H9 (cell line): Measurements from ENCODE around the gene HEPH. TPM values are rescaled to one million over a fixed set of nuclear protein-coding genes. Genes with fewer than 3 reads are reported as not detected.

Source experiments
- DNase-seq: peaks from one replicate; pipeline ENCODE4 v3.0.0-alpha.2; 2017
- H2AFZ ChIP-seq: one replicate; pipeline ENCODE4 v1.6.1; 2013; ENCODE audit warnings: mild to moderate bottlenecking, low read length, control low read depth, moderate library complexity
- H2AK5ac ChIP-seq: 2 replicates; pipeline ENCODE4 v1.6.1; 2013; ENCODE audit warnings: low read length, control low read depth, mixed read lengths; ENCODE audit not compliant: insufficient read length
- H2BK120ac ChIP-seq: one replicate; pipeline ENCODE4 v1.6.1; 2013; ENCODE audit warnings: low read depth, mild to moderate bottlenecking, low read length, control low read depth, inconsistent platforms; ENCODE audit not compliant: poor library complexity, severe bottlenecking
- H2BK12ac ChIP-seq: 2 replicates; pipeline ENCODE4 v1.6.1; 2013; ENCODE audit warnings: low read length, control low read depth, mixed read lengths, low read depth; ENCODE audit not compliant: insufficient read length
- H2BK15ac ChIP-seq: 2 replicates; pipeline ENCODE4 v1.6.1; 2013; ENCODE audit warnings: low read depth, low read length, control low read depth
- H2BK20ac ChIP-seq: one replicate; pipeline ENCODE4 v1.6.1; 2013; ENCODE audit warnings: low read depth, mild to moderate bottlenecking, low read length, control low read depth, inconsistent platforms; ENCODE audit not compliant: poor library complexity, severe bottlenecking
- H2BK5ac ChIP-seq: 2 replicates; pipeline ENCODE4 v1.6.1; 2013; ENCODE audit warnings: low read length, control low read depth, mixed read lengths; ENCODE audit not compliant: insufficient read length
- H3K14ac ChIP-seq: 2 replicates; pipeline ENCODE4 v1.6.1; 2013; ENCODE audit warnings: low read length, control low read depth; ENCODE audit not compliant: insufficient read depth
- H3K18ac ChIP-seq: 2 replicates; pipeline ENCODE4 v1.6.1; 2013; ENCODE audit warnings: low read depth, mild to moderate bottlenecking, mixed read lengths, low read length, control low read depth; ENCODE audit not compliant: insufficient read length
- H3K23ac ChIP-seq: 2 replicates; pipeline ENCODE4 v1.6.1; 2013; ENCODE audit warnings: low read length, control low read depth, mixed read lengths, low read depth; ENCODE audit not compliant: insufficient read length
- H3K23me2 ChIP-seq: 2 replicates; pipeline ENCODE4 v1.6.1; 2013; ENCODE audit warnings: low read depth, mild to moderate bottlenecking, mixed read lengths, low read length, control low read depth; ENCODE audit not compliant: insufficient read length, poor library complexity, severe bottlenecking
- H3K27ac ChIP-seq: 2 replicates; pipeline ENCODE4 v1.5.1; 2013; ENCODE audit warnings: low read length, control low read depth, mixed read lengths, low read depth; ENCODE audit not compliant: insufficient read length
- H3K27me3 ChIP-seq: 2 replicates; pipeline ENCODE4 v1.6.1; 2013; ENCODE audit warnings: low read length, control low read depth, inconsistent platforms; ENCODE audit not compliant: insufficient read depth
- H3K4ac ChIP-seq: 2 replicates; pipeline ENCODE4 v1.6.1; 2013; ENCODE audit warnings: low read depth, mild to moderate bottlenecking, control low read depth, inconsistent platforms, low read length, moderate library complexity
- H3K4me1 ChIP-seq: 2 replicates; pipeline ENCODE4 v1.6.1; 2013; ENCODE audit warnings: low read length, control low read depth, inconsistent platforms; ENCODE audit not compliant: insufficient read depth
- H3K4me2 ChIP-seq: 2 replicates; pipeline ENCODE4 v1.6.1; 2013; ENCODE audit warnings: low read length, control low read depth, mixed read lengths; ENCODE audit not compliant: insufficient read length, insufficient read depth
- H3K56ac ChIP-seq: 2 replicates; pipeline ENCODE4 v1.6.1; 2013; ENCODE audit warnings: low read depth, mild to moderate bottlenecking, mixed read lengths, low read length, control low read depth; ENCODE audit not compliant: insufficient read length
- H3K79me1 ChIP-seq: 2 replicates; pipeline ENCODE4 v1.6.1; 2013; ENCODE audit warnings: low read depth, mild to moderate bottlenecking, moderate library complexity, low read length, control low read depth, inconsistent platforms; ENCODE audit not compliant: insufficient read depth, poor library complexity, severe bottlenecking
- H3K79me2 ChIP-seq: 2 replicates; pipeline ENCODE4 v1.6.1; 2013; ENCODE audit warnings: low read length, control low read depth, inconsistent platforms; ENCODE audit not compliant: insufficient read depth
- H3K9ac ChIP-seq: 2 replicates; pipeline ENCODE4 v1.6.1; 2013; ENCODE audit warnings: low read length, control low read depth, mixed read lengths; ENCODE audit not compliant: insufficient read length; ENCODE audit errors: extremely low read depth
- H3K9me3 ChIP-seq: one replicate; pipeline ENCODE4 v1.6.1; 2013; ENCODE audit warnings: low read depth, low read length, inconsistent platforms; ENCODE audit not compliant: control insufficient read depth
- H3T11ph ChIP-seq: one replicate; pipeline ENCODE4 v1.6.1; 2013; ENCODE audit warnings: mild to moderate bottlenecking, low read length, control low read depth, inconsistent platforms
- H4K20me1 ChIP-seq: one replicate; pipeline ENCODE4 v1.6.1; 2013; ENCODE audit not compliant: control insufficient read depth, insufficient read length, insufficient read depth
- H4K5ac ChIP-seq: 2 replicates; pipeline ENCODE4 v1.6.1; 2013; ENCODE audit warnings: low read depth, mild to moderate bottlenecking, mixed read lengths, low read length, control low read depth; ENCODE audit not compliant: insufficient read length
- H4K8ac ChIP-seq: replicated peaks from 2 replicates; pipeline ENCODE4 v1.6.1; 2013; ENCODE audit warnings: low read length, control low read depth, mixed read lengths, low read depth; ENCODE audit not compliant: insufficient read length
- H4K91ac ChIP-seq: 2 replicates; pipeline ENCODE4 v1.6.1; 2013; ENCODE audit warnings: low read depth, mild to moderate bottlenecking, moderate library complexity, mixed read lengths, low read length, control low read depth; ENCODE audit not compliant: insufficient read length
- H3K27ac Mint-ChIP-seq, 3 experiments: 2 replicates in 2 of 3; 3 replicates in 1 of 3; pipeline ENCODE4 v1.8.0; 2020 to 2021; ENCODE audit warnings: mixed read lengths in 3 of 3, mild to moderate bottlenecking in 1 of 3, moderate library complexity in 1 of 3
- H3K27me3 Mint-ChIP-seq: 2 replicates; pipeline ENCODE4 v1.8.0; 2021; ENCODE audit warnings: low read depth, mild to moderate bottlenecking, moderate library complexity, mixed read lengths
- H3K36me3 Mint-ChIP-seq, 3 experiments: 2 replicates in 2 of 3; 3 replicates in 1 of 3; pipeline ENCODE4 v1.8.0; 2020 to 2021; ENCODE audit warnings: low read depth in 3 of 3, mixed read lengths in 3 of 3; ENCODE audit not compliant: insufficient read depth in 1 of 3
- H3K4me1 Mint-ChIP-seq, 2 experiments: 2 replicates each; pipeline ENCODE4 v1.8.0; 2020; ENCODE audit warnings: mixed read lengths in 2 of 2
- H3K4me3 Mint-ChIP-seq, 2 experiments: 2 replicates in 1 of 2; 3 replicates in 1 of 2; pipeline ENCODE4 v1.8.0; 2020 to 2021; ENCODE audit warnings: mild to moderate bottlenecking in 2 of 2, mixed read lengths in 2 of 2, moderate library complexity in 1 of 2
- H3K9me3 Mint-ChIP-seq, 2 experiments: 2 replicates in 1 of 2; 3 replicates in 1 of 2; pipeline ENCODE4 v1.8.0; 2020; ENCODE audit warnings: mild to moderate bottlenecking in 2 of 2, mixed read lengths in 2 of 2, moderate library complexity in 1 of 2
- total RNA-seq: library from RNA; stranded (reverse); gene quantifications from 2 replicates; pipeline ENCODE4 v1.2.1, GENCODE V29; 2021
- TF ChIP-seq, protein P1 (sequence below): fragments of 200-600 bp; sonication (generic); conservative IDR thresholded peaks from 3 replicates; pipeline ENCODE4 v1.8.0; 2021; ENCODE audit warnings: antibody characterized with exemption, mild to moderate bottlenecking

The HEPH gene
- total RNA-seq, 1 experiment from 2014 or later = 60.6 TPM

DNA sequence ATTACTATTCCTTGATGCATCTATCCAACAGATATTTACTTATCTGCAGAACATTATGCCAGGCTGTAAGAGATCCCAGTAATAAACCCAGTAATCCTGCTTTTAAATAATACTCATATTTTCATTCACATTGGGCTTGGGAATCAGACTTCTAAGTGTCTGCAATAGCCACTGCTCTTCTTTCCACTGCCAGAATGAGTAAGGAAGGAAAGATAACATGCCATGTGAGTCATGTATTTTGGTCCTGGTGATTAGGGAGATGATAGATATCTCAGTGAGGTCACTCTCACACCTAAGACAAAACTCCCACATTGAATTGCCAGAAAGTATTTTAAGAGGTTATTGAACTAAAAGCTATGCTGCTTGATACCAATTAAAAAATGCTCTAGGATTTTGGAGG lies 13.9 kb upstream of the HEPH start:
- H3K79me2 ChIP-seq = no peaks in the 10 kb centered on the region
- H3K27me3 ChIP-seq = no peaks in the 10 kb centered on the region
- no peak overlapping the region for H3K18ac ChIP-seq
- H3K9me3 ChIP-seq = peaks cover 9% of the 10 kb centered on the region
- no peak overlapping the region for H2BK15ac ChIP-seq
- H3K9me3 Mint-ChIP-seq = peaks cover 63 to 68% of the 10 kb centered on the region in 2 experiments
- no peak overlapping the region for H4K5ac ChIP-seq
- H2BK120ac ChIP-seq = no peak overlapping the region
- no peaks in the 10 kb centered on the region for H3K23me2 ChIP-seq
- H3K4ac ChIP-seq = no peak overlapping the region
- no peaks in the 10 kb centered on the region for H3K79me1 ChIP-seq
- H3K9ac ChIP-seq = no peak overlapping the region
- no peaks in the 10 kb centered on the region for H3K4me1 ChIP-seq
- H3K4me2 ChIP-seq = no peak overlapping the region
- no peaks in the 10 kb centered on the region for H4K20me1 ChIP-seq
- no peak overlapping the region for H3K56ac ChIP-seq
- H2AFZ ChIP-seq = no peak overlapping the region
- no peak overlapping the region for H3K14ac ChIP-seq
- no peak overlapping the region for H2AK5ac ChIP-seq
- no peak overlapping the region for H3K27ac ChIP-seq
- H4K91ac ChIP-seq = no peak overlapping the region
- no peak overlapping the region for H3K23ac ChIP-seq
- H4K8ac ChIP-seq = no peak overlapping the region
- no peak overlapping the region for H3K4me3 Mint-ChIP-seq
- H3T11ph ChIP-seq = no peak overlapping the region
- H3K27ac Mint-ChIP-seq = no peak overlapping the region
- H3K4me1 Mint-ChIP-seq = no peaks in the 10 kb centered on the region
- H3K27me3 Mint-ChIP-seq = no peaks in the 10 kb centered on the region; the same call in 1 of the 2 replicates
- TF ChIP-seq, protein P1, sequence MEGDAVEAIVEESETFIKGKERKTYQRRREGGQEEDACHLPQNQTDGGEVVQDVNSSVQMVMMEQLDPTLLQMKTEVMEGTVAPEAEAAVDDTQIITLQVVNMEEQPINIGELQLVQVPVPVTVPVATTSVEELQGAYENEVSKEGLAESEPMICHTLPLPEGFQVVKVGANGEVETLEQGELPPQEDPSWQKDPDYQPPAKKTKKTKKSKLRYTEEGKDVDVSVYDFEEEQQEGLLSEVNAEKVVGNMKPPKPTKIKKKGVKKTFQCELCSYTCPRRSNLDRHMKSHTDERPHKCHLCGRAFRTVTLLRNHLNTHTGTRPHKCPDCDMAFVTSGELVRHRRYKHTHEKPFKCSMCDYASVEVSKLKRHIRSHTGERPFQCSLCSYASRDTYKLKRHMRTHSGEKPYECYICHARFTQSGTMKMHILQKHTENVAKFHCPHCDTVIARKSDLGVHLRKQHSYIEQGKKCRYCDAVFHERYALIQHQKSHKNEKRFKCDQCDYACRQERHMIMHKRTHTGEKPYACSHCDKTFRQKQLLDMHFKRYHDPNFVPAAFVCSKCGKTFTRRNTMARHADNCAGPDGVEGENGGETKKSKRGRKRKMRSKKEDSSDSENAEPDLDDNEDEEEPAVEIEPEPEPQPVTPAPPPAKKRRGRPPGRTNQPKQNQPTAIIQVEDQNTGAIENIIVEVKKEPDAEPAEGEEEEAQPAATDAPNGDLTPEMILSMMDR = no peak
- H2BK12ac ChIP-seq = no peak overlapping the region
- H2BK20ac ChIP-seq = no peak overlapping the region
- DNase-seq = no peak
- H3K36me3 Mint-ChIP-seq = no peaks in the 10 kb centered on the region; a peak in 1 of 7 replicates
- no peak overlapping the region for H2BK5ac ChIP-seq
